ENCODE data around the gene SGSH. TPM values are rescaled to one million over a fixed set of nuclear protein-coding genes. Genes with fewer than 3 reads are reported as not detected.
"Not testable (repeated sequence)": the region's sequence is repeated elsewhere in the genome, so short reads cannot be mapped to it uniquely, and the experiment has no call there.

The SGSH gene
- 28.3 and 29.8 TPM in 2 replicates for total RNA-seq

- intact Hi-C loops (cut with micrococcal nuclease), result no loop called here
Observed at GRCh38 chr17:80220054-80220735, at the start of gene SGSH, which contains the start of gene SLC26A11. TSS of gene SGSH (minus strand) at chr17:80220333. CDS start at chr17:80220313, 20 bp downstream. TSS of gene SLC26A11 (plus strand) at chr17:80220427. CDS start at chr17:80221561, 1,134 bp downstream.

GRCh38 chr17:80269405-80269807 is 49.3 kb upstream of the SGSH start:
- intact Hi-C loops (cut with micrococcal nuclease), result loop anchor here (5.0 to 10.0 kb wide), 2 partner anchors 33 to 1245 kb away; partner anchors contain the start of gene ACTG1

- intact Hi-C loops (cut with micrococcal nuclease), result loop anchor here (5.0 to 10.0 kb wide), 2 partner anchors 34 to 1246 kb away; partner anchors contain the start of gene ACTG1
Observed at GRCh38 chr17:80268427-80268826, 48.3 kb upstream of the SGSH start.

- intact Hi-C loops (cut with micrococcal nuclease), result loop anchor here (5.0 to 10.0 kb wide), 2 partner anchors 35 to 1247 kb away; partner anchors contain the start of gene ACTG1
Observed at GRCh38 chr17:80267391-80267790, 47.3 kb upstream of the SGSH start.

- intact Hi-C loops (cut with micrococcal nuclease), result loop anchor here (2.0 to 10.0 kb wide), 3 partner anchors 37 to 1249 kb away; partner anchors contain the start of gene ACTG1
Observed at GRCh38 chr17:80265205-80266068, 45.3 kb upstream of the SGSH start.

- intact Hi-C loops (cut with micrococcal nuclease), result loop anchor here (2.0 to 10.0 kb wide), 5 partner anchors 38 to 1703 kb away; partner anchors contain the start of genes ACTG1 and CBX8
Observed at GRCh38 chr17:80264205-80265075, 44.3 kb upstream of the SGSH start.

- intact Hi-C loops (cut with micrococcal nuclease), result loop anchor here (1.0 to 10.0 kb wide), 8 partner anchors 8 to 1704 kb away; partner anchors contain the start of genes ACTG1, CBX8, CEP131 and EIF4A3
Observed at GRCh38 chr17:80263253-80264204, 43.4 kb upstream of the SGSH start.

- intact Hi-C loops (cut with micrococcal nuclease), result loop anchor here (1.0 to 10.0 kb wide), 7 partner anchors 8 to 1704 kb away; partner anchors contain the start of genes ACTG1, CBX8, CEP131 and EIF4A3
Observed at GRCh38 chr17:80262775-80263244, 42.7 kb upstream of the SGSH start.

- intact Hi-C loops (cut with micrococcal nuclease), result loop anchor here (2.0 to 10.0 kb wide), 4 partner anchors 465 to 1705 kb away; partner anchors contain the start of genes ACTG1, CBX8 and CEP131
Observed at GRCh38 chr17:80262291-80262690, 42.2 kb upstream of the SGSH start.

GRCh38 chr17:80261895-80262279 is 41.8 kb upstream of the SGSH start:
- intact Hi-C loops (cut with micrococcal nuclease), result loop anchor here (1.0 to 10.0 kb wide), 5 partner anchors 424 to 1705 kb away; partner anchors contain the start of genes ACTG1, CBX8 and CEP131

GRCh38 chr17:80261159-80261894 is 41.2 kb upstream of the SGSH start:
- intact Hi-C loops (cut with micrococcal nuclease), result loop anchor here (1.0 to 10.0 kb wide), 4 partner anchors 423 to 1706 kb away; partner anchors contain the start of genes ACTG1 and CBX8

GRCh38 chr17:80260791-80261158 is 40.6 kb upstream of the SGSH start, which contains the start of gene RNF213:
TSS of gene RNF213 (plus strand) at chr17:80260852. CDS start at chr17:80263682, 2,830 bp downstream.
- intact Hi-C loops (cut with micrococcal nuclease), result loop anchor here (1.0 to 10.0 kb wide), 4 partner anchors 422 to 1707 kb away; partner anchors contain the start of genes ACTG1 and CBX8

GRCh38 chr17:80260069-80260535 is 40.0 kb upstream of the SGSH start:
- intact Hi-C loops (cut with micrococcal nuclease), result loop anchor here (5.0 to 10.0 kb wide), 3 partner anchors 463 to 1707 kb away; partner anchors contain the start of genes ACTG1 and CBX8

GRCh38 chr17:80259457-80260068 is 39.4 kb upstream of the SGSH start:
- intact Hi-C loops (cut with micrococcal nuclease), result loop anchor here (5.0 to 10.0 kb wide), 3 partner anchors 462 to 1708 kb away; partner anchors contain the start of genes ACTG1 and CBX8

- intact Hi-C loops (cut with micrococcal nuclease), result not testable (repeated sequence)
Observed at GRCh38 chr17:80258296-80258695, 38.2 kb upstream of the SGSH start.

- intact Hi-C loops (cut with micrococcal nuclease), result no loop called here
Observed at GRCh38 chr17:80257716-80258213, 37.6 kb upstream of the SGSH start.

- intact Hi-C loops (cut with micrococcal nuclease), result no loop called here
Observed at GRCh38 chr17:80256034-80256350, 35.9 kb upstream of the SGSH start.

All from T-helper 1 cell treated with Interleukin-12 subunit alpha and Interleukin-12 subunit beta and Interleukin-4 antibody, amounts not matched to agents 30 ng/mL and 1 ng/mL, for 36 hours (primary cell).